HepG2 (cell line): Measurements from ENCODE around the gene CRK. TPM values are rescaled to one million over a fixed set of nuclear protein-coding genes. Genes with fewer than 3 reads are reported as not detected.

ENCODE experiments used
- ATAC-seq: fragments of 200-7000 bp; cut with Tn5 transposase; 3 replicates; pipeline ENCODE4 v1.9.1; 2020; ENCODE audit warnings: mild to moderate bottlenecking, moderate library complexity
- BruUV-seq: library from RNA; stranded (reverse); fragments of 400-500 nt; replicated peaks from 2 replicates; lab custom pipeline; 2021; lab: Mats Ljungman, UMichigan
- CTCF ChIA-PET: fragments of 300-600 bp; formaldehyde crosslinking; extraction: SDS; loops from one replicate; lab custom pipeline; 2021; ENCODE audit warnings: low total read pairs, inconsistent platforms, low intra/inter-chr PET ratio; lab: Yijun Ruan, JAX
- POLR2A ChIA-PET: fragments of 350-600 bp; sonication (Branson Sonifier 250); formaldehyde crosslinking; loops from one replicate; lab custom pipeline; 2020; ENCODE audit warnings: antibody characterized with exemption, inconsistent platforms; lab: Yijun Ruan, JAX
- DNase-seq: peaks from one replicate; pipeline ENCODE4 v3.0.0-alpha.2; 2015; ENCODE audit warnings: low spot score
- FAIRE-seq: peaks from 3 replicates; lab custom pipeline; 2011; peaks lifted over from hg19 to GRCh38; lab: Jason Lieb, UNC
- H2AFZ ChIP-seq: one replicate; pipeline ENCODE4 v1.6.1; 2011; ENCODE audit warnings: low read length, inconsistent platforms
- H3K27ac ChIP-seq: fragments of 300-600 bp; 3 replicates; pipeline ENCODE4 v1.8.0; 2011; ENCODE audit warnings: mixed run types, mild to moderate bottlenecking, mixed read lengths, low read length, inconsistent platforms; ENCODE audit not compliant: insufficient read depth; ENCODE audit errors: extremely low read length
- H3K27me3 ChIP-seq, 2 experiments: fragments of 200-600 bp in 1 of 2; 2 replicates in 1 of 2; 3 replicates in 1 of 2; pipeline versions ENCODE4 v1.6.0 to v1.8.0; 2011; ENCODE audit warnings: low read length in 2 of 2, mild to moderate bottlenecking in 2 of 2, moderate library complexity in 2 of 2, inconsistent platforms in 1 of 2; ENCODE audit not compliant: insufficient read depth in 2 of 2, control insufficient read depth in 1 of 2
- H3K36me3 ChIP-seq, 2 experiments: fragments of 200-600 bp in 1 of 2; replicated peaks in 1 of 2; 2 replicates in 1 of 2; 3 replicates in 1 of 2; pipeline versions ENCODE4 v1.5.1 to v1.8.0; 2011; ENCODE audit warnings: low read length in 2 of 2, inconsistent platforms in 1 of 2; ENCODE audit not compliant: insufficient read depth in 2 of 2, control insufficient read depth in 1 of 2
- H3K4me1 ChIP-seq: 2 replicates; pipeline ENCODE4 v1.5.1; 2012; ENCODE audit warnings: low read length, inconsistent platforms; ENCODE audit not compliant: insufficient read depth
- H3K4me2 ChIP-seq: 2 replicates; pipeline ENCODE4 v1.6.0; 2011; ENCODE audit warnings: low read depth, low read length, inconsistent platforms
- H3K4me3 ChIP-seq, 3 experiments: fragments of 200-600 bp in 1 of 3; sonication (generic), shearing (Covaris generic) in 1 of 3; replicated peaks in 1 of 3; 2 replicates each; pipeline ENCODE4 v1.5.1; 2011 to 2016; ENCODE audit warnings: low read length in 3 of 3, inconsistent platforms in 2 of 3, low read depth in 2 of 3, mild to moderate bottlenecking in 2 of 3, control low read depth in 1 of 3, mixed read lengths in 1 of 3; ENCODE audit not compliant: insufficient read depth in 1 of 3
- H3K79me2 ChIP-seq: one replicate; pipeline ENCODE4 v1.6.1; 2011; ENCODE audit warnings: low read length, inconsistent platforms; ENCODE audit not compliant: insufficient read depth
- H3K9ac ChIP-seq: 2 replicates; pipeline ENCODE4 v1.6.0; 2011; ENCODE audit warnings: mild to moderate bottlenecking, low read depth, low read length, inconsistent platforms; ENCODE audit not compliant: insufficient read depth
- H3K9me3 ChIP-seq: 2 replicates; pipeline ENCODE4 v1.5.1; 2012; ENCODE audit warnings: mild to moderate bottlenecking, low read length
- H4K20me1 ChIP-seq: 2 replicates; pipeline ENCODE4 v1.6.0; 2011; ENCODE audit warnings: inconsistent platforms, mild to moderate bottlenecking, low read length, moderate library complexity; ENCODE audit not compliant: insufficient read depth
- CCAR2 ChIP-seq: fragments of 200-400 bp; formaldehyde crosslinking; optimal IDR thresholded peaks from 2 replicates; pipeline ENCODE3; 2018; ENCODE audit warnings: low read depth, mild to moderate bottlenecking, low read length, moderate library complexity
- NCOA5 ChIP-seq: sonication (generic); formaldehyde crosslinking; IDR thresholded peaks from 2 replicates; pipeline ENCODE4 v1.4.0; 2020; ENCODE audit warnings: missing genetic modification reagents
- NRL ChIP-seq: sonication (generic); formaldehyde crosslinking; IDR thresholded peaks from 2 replicates; pipeline ENCODE4 v1.5.0; 2020; ENCODE audit warnings: missing genetic modification reagents, mild to moderate bottlenecking, moderate library complexity, borderline replicate concordance
- PPARG ChIP-seq: conservative IDR thresholded peaks from 2 replicates; pipeline ENCODE4 v1.6.1; 2016; ENCODE audit warnings: missing biosample characterization, missing genetic modification reagents
- SRF ChIP-seq: IDR thresholded peaks from 2 replicates; pipeline ENCODE4 v1.6.1; 2011; ENCODE audit warnings: mild to moderate bottlenecking, low read depth, low read length, moderate library complexity
- THYN1 ChIP-seq: sonication (generic); formaldehyde crosslinking; IDR thresholded peaks from 2 replicates; pipeline ENCODE4 v1.8.1; 2023; ENCODE audit warnings: low read depth, mild to moderate bottlenecking, moderate library complexity, missing genetic modification reagents, borderline replicate concordance
- YEATS2 ChIP-seq: sonication (generic); formaldehyde crosslinking; IDR thresholded peaks from 2 replicates; pipeline ENCODE4 v1.4.0; 2020; ENCODE audit warnings: missing genetic modification reagents, borderline replicate concordance
- ZFP36 ChIP-seq: fragments of 150-350 bp; IDR thresholded peaks from 2 replicates; pipeline ENCODE4 v1.6.1; 2018; ENCODE audit warnings: borderline replicate concordance, low read length, low read depth; ENCODE audit not compliant: partially characterized antibody
- ZFX ChIP-seq: sonication (generic); formaldehyde crosslinking; IDR thresholded peaks from 2 replicates; pipeline ENCODE4 v1.4.0; 2020; ENCODE audit warnings: mild to moderate bottlenecking, low read depth, missing genetic modification reagents, moderate library complexity
- ZNF10 ChIP-seq: sonication (generic); formaldehyde crosslinking; IDR thresholded peaks from 2 replicates; pipeline ENCODE4 v1.4.0; 2020; ENCODE audit warnings: mild to moderate bottlenecking, low read depth, missing genetic modification reagents, borderline replicate concordance
- ZNF207 ChIP-seq: fragments of 450-650 bp; IDR thresholded peaks from 2 replicates; pipeline ENCODE4 v1.6.1; 2016; ENCODE audit warnings: antibody characterized with exemption, borderline replicate concordance
- ZNF484 ChIP-seq: sonication (generic); formaldehyde crosslinking; IDR thresholded peaks from 2 replicates; pipeline ENCODE4 v1.5.1; 2020; ENCODE audit warnings: mild to moderate bottlenecking, low read depth, missing genetic modification reagents, borderline replicate concordance
- WGBS: methylation state at CpG from one replicate; pipeline ENCODE4 v1.1.6; 2017; ENCODE audit warnings: low lambda C conversion rate; 5-methylcytosine and 5-hydroxymethylcytosine counted together
- in situ Hi-C: cut with HindIII; loops from 2 replicates; pipeline ENCODE4 v1.10.0; 2017; ENCODE audit warnings: low pct_unique_long_range_greater_than_20kb; ENCODE audit not compliant: extremely low pct_ligation_motif_present
- intact Hi-C: fragments of 100-400 bp; cut with micrococcal nuclease; formaldehyde crosslinking; loops from one replicate; pipeline ENCODE4 v1.10.0; 2022; ENCODE audit not compliant: unreplicated experiment
- polyA plus RNA-seq, 8 experiments: library from polyadenylated mRNA; depleted of rRNA in 3 of 8; stranded (reverse) in 7 of 8; unstranded in 1 of 8; fragments of >200 nt; fragmentation: Illumina TruSeq in 4 of 8; extraction: Trizol in 4 of 8; gene quantifications; 2 replicates each; pipeline versions ENCODE4 v1.2.1 to v1.2.3, GENCODE V29; 2011 to 2016; ENCODE audit warnings: low read depth in 4 of 8, missing spikeins in 1 of 8, mixed read lengths in 1 of 8; ENCODE audit not compliant: insufficient read depth in 1 of 8
- total RNA-seq, 5 experiments: library from RNA; depleted of rRNA; stranded (reverse); fragments of >200 nt; fragmentation: Illumina TruSeq; extraction: Trizol; gene quantifications; 2 replicates each; pipeline ENCODE4 v1.2.3, GENCODE V29; 2016; ENCODE audit warnings: low read depth in 1 of 5

Gene CRK
- total and polyA plus RNA-seq, 2 of the 13 experiments (the other 11 are each of a cell fraction or from before 2014, with no cell fraction given) = 47.4 to 54.2 TPM

DNA sequence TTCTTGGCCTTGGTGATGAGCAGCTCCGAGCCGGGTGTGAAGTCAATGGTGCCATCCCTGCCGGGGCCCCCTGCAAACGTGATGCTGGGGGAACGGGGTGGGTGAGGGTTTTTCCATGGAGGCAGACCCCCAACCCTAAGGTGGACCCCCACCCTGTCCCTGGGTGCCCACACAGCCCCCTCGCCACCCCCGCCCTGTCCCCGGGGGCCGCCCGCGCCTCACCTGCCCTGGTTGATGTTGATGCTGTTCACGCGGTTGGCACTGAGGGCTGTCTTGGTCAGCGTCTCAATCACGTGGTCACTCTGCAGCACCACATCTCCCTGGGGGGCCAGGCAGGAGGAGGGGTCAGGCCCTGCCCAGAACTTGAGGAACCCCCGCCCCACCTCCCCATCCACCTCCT, 11.2 kb upstream of the CRK start (continued):
- TF ChIP-seq CCAR2 (no peak), YEATS2 (no peak), ZNF207 (no peak)

DNA sequence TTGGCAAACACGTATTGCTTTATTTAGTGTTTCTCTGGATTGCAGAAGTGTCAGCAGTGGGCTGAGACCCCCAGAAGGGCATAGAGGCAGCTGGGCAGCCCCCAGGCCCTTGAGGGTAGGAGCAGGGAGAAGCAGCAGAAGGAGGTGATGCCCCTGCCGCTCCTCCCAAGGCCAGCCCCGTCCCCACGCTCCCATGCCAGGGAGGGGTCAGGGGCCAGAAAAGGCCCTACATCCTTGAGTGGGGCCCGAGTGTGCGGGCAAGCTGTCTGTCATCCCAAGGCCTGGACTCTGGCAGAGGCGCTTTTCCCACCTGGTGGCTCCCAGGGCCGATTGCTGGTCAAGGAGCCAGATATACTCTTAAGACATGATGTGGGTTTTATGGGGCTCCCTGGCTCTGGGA, 8.2 kb upstream of the CRK start:
- no peak overlapping the region for H3K27ac ChIP-seq

More for the DNA sequence above, 8.2 kb upstream of the CRK start:
- no TSS peak for BruUV-seq
- in situ Hi-C loops = no loop called here
- Histone ChIP-seq H3K36me3 (peaks cover 3 to 8% of the 10 kb centered on the region in 2 experiments; a peak in 3 of 5 replicates), H3K4me1 (peaks cover 27% of the 10 kb centered on the region), H3K4me2 (no peak overlapping the region), H3K9me3 (no peaks in the 10 kb centered on the region), H3K9ac (no peak overlapping the region), H4K20me1 (no peaks in the 10 kb centered on the region; the same call in 1 of the 2 replicates), H3K27me3 (no peaks in the 10 kb centered on the region), H3K4me3 (no peak overlapping the region), H2AFZ (no peak overlapping the region), H3K79me2 (no peaks in the 10 kb centered on the region)
- FAIRE-seq (no peak), DNase-seq (no peak), ATAC-seq (no peak)
- intact Hi-C loops = no loop called here
- ChIA-PET CTCF (no interaction called here), POLR2A (no interaction called here)
- TF ChIP-seq ZFP36 (no peak), THYN1 (CRISPR knock-in tag) (no peak), NRL (CRISPR knock-in tag) (no peak), ZNF484 (no peak), ZFX (CRISPR knock-in tag) (no peak), PPARG (CRISPR knock-in tag) (no peak), NCOA5 (CRISPR knock-in tag) (no peak), ZNF10 (no peak), SRF (no peak)
- WGBS = 98% methylated on average over 5 of the region's 8 CpGs
